Right ventricle myocardium superior (tissue), 1 donor: ENCODE data around the gene TIGD1. TPM values are rescaled to one million over a fixed set of nuclear protein-coding genes. Genes with fewer than 3 reads are reported as not detected.

Experiments
- ATAC-seq: fragments of 200-7000 bp; cut with Tn5 transposase; one replicate; pipeline ENCODE4 v1.9.1; 2020; ENCODE audit warnings: mild to moderate bottlenecking; ENCODE audit not compliant: poor library complexity
- DNase-seq: peaks from one replicate; pipeline ENCODE4 v3.0.0-alpha.2; 2020
- intact Hi-C: fragments of 100-400 bp; cut with DNase I; formaldehyde crosslinking; loops from one replicate; pipeline ENCODE4 v1.11.2; 2022
- total RNA-seq: library from RNA; stranded (reverse); fragmentation: NEBNext Ultra II Directional; extraction: Animal tissue kit (Norgen Biotek cat#: 25700); gene quantifications from one replicate; pipeline ENCODE4 v1.2.1, GENCODE V29; 2021
- donor health status: DM: no; HTN: yes; CAD: no; lungs with severe emphysema.

Gene TIGD1
- total RNA-seq, 1 donor from 2014 or later, result 1.7 TPM

DNA sequence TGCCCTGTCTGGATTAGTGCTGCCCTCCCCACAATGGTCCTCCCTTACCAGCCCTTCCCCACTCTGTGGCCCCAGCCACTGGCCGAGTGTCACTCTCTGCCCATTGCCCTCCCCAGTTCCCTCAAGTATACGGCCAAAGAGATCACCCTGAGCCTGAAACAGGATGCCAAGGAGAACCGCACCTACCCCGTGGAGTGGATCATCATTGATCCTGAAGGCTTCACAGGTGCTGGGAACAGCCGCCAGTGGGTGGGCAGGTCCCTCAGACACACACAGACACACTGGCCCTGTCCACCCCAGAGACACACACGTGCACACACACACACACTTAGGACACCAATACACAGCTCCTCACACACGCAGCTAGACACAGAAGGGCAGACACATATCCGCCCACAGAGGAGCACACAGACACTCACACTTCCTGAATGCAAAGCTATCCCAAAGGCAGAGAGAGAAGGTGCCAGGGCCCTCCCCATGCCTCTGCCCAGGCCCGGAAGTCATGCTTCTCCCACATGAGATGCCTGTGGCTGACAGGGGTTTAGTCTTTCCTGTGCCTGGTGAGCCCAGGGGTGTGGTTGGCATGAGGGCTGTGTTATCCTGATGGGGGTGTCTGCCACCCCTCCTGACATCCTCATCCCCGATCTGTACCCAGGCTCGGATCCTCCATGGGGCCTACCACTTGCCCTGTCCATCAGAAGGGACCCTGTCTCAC is 21.5 kb downstream of the TIGD1 start:
- DNase-seq (peak; percentile 19), ATAC-seq (no peak)
- intact Hi-C loops, result no loop called here

DNA sequence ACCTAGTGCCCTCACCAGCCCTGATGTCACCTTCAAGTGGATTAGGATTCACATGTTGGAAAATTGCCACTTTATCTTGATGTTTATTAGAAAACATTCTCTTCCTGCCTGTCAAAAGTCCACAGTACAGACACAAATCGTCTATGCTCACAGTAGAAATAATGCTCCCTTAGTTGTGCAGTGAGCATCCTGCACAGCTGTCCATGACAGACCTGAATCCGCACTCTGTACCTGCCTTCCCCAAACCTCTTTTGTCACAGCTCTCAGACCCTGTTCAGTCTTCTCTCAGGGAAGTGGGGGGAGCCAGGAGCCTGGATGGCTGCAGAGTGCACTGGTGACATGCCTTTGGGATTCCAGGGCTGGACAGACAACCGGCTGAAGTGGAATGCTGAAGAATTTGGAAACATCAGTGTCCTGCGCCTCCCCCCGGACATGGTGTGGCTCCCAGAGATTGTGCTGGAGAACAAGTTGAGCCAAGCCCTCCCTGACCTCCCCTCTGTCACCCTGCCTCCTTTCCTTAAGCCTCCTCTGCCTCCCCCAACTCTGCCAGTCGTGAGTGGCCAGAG is 22.4 kb downstream of the TIGD1 start:
- DNase-seq (peak; percentile 20), ATAC-seq (no peak)
- intact Hi-C loops, result no loop called here

DNA sequence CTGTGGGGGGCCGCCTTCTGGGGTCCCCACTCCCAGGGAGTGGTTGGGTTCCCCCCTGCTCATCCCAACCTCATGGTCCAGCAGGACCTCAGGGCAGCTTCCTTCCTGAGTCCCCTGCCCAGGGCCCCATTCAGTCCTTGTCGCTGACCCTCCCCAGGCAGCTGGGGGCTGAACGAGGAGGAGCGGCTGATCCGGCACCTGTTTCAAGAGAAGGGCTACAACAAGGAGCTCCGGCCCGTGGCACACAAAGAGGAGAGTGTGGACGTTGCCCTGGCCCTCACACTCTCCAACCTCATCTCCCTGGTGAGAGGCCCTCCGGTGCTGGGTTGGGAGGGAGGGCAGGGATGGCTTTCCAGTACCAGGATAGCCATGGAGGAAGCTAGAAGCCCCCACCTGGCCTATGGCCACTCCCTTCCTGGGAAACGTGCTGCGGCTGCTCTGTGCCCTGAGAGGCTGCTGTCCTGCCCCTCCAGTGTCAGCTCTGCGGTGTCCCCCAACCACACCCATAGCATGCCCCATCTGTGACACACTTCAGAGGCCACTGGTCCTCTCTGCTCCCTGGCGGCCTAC is 23.9 kb downstream of the TIGD1 start:
- intact Hi-C loops, result no loop called here
- peak; percentile 33 for DNase-seq
- no peak for ATAC-seq

DNA sequence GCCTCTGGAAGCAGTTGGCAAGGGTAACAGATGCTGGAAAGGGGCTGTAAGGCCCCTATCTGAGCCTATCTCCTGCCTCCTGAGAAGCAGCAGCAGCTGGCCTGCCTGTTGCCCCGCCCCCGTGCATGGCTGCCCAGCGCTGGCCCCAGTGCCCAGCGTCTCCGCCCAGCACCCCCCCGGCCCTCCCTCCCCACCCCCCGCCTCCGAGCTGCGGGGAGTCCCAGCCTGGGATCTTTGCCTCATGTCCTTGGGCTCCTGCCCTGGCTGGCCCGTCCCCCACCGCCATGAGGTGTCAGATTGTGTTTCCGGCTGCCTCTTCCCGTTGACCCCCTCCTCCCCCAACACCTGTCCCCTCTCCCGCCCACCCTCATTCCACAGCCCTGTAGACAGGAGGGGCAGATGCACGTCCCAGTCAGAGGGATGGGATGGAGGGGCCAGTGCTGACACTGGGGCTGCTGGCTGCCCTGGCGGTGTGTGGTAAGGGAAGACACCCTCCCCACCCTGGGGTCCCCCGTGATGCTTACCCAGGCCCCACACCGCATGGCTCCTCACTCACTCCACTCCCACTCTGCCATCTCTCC is 24.5 kb downstream of the TIGD1 start, which contains the start of gene CHRND:
Gene CHRND, plus strand, starts transcription at position 370 of the 581 bp plus-strand sequence. Its CDS starts 56 bp downstream, at position 426.
- intact Hi-C loops, result no loop called here

DNA sequence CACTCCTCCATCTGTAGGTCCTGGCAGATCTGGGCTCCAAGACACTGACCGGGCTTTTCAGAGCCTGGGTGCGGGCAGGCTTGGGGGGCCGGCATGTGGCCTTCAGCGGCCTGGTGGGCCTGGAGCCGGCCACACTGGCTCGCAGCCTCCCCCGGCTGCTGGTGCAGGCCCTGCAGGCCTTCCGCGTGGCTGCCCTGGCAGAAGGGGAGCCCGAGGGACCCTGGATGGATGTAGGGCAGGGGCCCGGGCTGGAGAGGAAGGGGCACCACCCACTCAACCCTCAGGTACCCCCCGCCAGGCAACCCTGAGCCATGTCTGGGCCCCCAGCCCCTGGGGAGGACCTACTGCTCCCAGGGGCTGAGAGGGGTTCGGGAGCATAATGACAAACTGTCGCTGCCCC is 25.2 kb downstream of the TIGD1 start:
- intact Hi-C loops, result no loop called here
- DNase-seq (peak; percentile 33), ATAC-seq (no peak)

More for the DNA sequence above, 24.5 kb downstream of the TIGD1 start, which contains the start of gene CHRND:
- ATAC-seq (peak; percentile 65), DNase-seq (peak; percentile 57)

DNA sequence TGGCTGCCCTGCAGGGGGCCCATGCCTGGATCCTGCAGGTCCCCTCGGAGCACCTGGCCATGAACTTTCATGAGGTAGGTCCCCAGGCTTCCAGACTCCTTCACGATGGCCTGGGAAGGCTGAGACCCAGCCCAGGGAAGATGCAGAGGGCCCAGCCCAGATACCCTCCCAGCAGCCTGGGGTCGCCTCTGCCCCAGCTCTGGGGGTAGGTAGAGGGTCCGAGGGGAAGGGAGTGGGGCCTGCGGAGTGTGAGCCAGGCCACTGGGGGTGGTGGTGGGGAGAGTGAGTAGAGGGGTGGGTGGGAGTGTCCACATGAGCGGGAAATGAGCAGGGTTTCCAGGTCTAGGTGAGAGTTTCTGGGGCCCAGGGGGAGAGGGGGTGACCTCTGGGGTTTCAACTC is 25.6 kb downstream of the TIGD1 start:
- ATAC-seq (no peak), DNase-seq (no peak)
- intact Hi-C loops, result loop anchor here (5.0 kb wide), 2 partner anchors 72 to 617 kb away; no protein-coding TSS in a partner anchor

DNA sequence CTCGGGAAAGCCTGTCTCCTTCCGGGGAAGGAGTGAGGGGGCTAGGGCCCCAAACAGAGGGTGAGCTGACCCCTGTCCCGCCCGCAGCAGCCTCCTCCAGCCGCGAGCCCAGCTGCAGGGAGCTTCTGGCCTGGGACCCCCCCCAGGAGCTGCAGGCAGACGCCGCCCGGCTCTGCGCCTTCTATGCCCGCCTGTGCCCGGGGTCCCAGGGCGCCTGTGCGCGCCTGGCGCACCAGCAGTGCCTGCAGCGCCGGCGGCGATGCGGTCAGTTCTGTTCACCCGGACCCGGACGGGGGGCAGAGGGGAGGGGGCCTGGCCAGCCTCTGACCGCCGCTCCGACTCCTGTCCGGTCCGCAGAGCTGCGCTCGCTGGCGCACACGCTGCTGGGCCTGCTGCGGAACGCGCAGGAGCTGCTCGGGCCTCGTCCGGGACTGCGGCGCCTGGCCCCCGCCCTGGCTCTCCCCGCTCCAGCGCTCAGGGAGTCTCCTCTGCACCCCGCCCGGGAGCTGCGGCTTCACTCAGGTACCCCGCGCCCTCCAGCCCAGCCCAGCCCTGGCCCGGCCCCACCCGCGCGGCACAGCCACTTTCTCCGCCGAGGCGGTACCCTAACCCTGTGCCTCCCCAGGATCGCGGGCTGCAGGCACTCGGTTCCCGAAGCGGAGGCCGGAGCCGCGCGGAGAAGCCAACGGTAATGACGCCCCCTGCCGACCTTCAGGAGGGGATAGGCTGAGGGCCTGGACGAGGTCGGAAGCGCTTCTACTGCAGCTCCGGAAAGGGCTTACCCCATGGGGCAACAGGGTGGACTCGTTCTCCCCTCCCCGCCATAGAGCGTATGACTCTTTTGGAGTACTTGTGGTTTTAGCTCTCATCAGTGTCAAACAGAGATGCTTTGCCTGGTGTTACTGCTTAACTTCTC is 26.4 kb downstream of the TIGD1 start:
- DNase-seq (peak; percentile 50), ATAC-seq (peak; percentile 58)
- intact Hi-C loops, result loop anchor here (5.0 kb wide), 2 partner anchors 72 to 617 kb away; no protein-coding TSS in a partner anchor

DNA sequence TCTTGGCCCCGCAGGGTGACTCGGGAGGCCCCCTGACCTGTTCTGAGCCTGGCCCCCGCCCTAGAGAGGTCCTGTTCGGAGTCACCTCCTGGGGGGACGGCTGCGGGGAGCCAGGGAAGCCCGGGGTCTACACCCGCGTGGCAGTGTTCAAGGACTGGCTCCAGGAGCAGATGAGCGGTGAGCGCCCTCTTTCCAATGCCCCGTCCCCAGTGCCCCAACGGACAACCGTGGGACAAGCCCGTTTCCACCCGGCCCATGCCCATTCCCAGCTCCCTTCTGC is 27.0 kb downstream of the TIGD1 start:
- intact Hi-C loops, result loop anchor here (5.0 kb wide), 2 partner anchors 71 to 616 kb away; no protein-coding TSS in a partner anchor
- DNase-seq (no peak), ATAC-seq (no peak)

DNA sequence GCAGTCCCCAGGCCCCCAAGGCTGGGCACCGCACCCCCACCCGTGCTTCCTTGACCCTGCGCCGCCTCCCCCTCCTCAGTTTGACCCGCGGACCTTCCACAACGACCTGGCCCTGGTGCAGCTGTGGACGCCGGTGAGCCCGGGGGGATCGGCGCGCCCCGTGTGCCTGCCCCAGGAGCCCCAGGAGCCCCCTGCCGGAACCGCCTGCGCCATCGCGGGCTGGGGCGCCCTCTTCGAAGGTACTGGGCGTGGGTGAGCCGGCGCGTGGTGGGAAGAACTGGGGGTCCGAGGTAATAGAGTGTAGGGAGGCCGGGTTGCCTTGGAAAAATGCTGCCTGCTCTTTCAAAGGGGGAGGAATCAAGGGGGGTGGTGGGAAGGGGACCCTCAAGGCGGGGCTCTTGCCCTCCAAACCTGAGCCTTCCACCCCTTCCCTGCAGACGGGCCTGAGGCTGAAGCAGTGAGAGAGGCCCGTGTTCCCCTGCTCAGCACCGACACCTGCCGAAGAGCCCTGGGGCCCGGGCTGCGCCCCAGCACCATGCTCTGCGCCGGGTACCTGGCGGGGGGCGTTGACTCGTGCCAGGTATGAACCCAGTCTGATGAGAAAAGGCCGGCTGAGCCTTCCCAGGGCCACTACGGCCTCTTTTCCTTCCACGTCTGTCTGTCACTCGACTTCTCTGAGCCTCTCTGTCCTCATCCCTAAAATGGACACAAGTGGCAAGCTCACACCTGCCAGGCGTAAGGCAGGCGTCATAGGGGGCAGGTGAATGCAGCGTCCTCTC is 27.5 kb downstream of the TIGD1 start:
- intact Hi-C loops, result loop anchor here (5.0 kb wide), 2 partner anchors 71 to 616 kb away; no protein-coding TSS in a partner anchor
- ATAC-seq, result no peak
- DNase-seq, result no peak

DNA sequence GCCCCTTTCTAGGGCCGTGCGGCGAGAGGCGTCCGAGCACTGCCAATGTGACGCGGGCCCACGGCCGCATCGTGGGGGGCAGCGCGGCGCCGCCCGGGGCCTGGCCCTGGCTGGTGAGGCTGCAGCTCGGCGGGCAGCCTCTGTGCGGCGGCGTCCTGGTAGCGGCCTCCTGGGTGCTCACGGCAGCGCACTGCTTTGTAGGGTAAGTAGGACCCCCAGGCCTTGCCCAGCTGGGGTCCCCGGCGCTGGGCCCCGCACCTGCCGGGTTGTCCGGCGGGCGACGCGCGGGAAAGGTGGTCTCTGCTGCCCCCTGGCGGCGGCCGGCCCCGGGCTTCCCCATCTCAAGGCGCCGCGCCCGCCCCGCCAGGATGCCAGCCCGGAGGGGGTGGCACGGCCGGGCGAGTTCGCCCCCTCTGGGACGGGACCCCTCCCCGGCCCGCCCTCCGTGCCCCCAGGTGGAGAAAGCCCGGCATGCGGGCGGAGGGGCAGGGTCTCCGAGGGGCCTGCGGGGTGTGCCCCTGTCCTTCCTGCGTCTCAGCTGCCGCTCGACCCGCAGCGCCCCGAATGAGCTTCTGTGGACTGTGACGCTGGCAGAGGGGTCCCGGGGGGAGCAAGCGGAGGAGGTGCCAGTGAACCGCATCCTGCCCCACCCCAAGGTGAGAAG is 28.3 kb downstream of the TIGD1 start:
- intact Hi-C loops, result loop anchor here (5.0 kb wide), 2 partner anchors 70 to 615 kb away; no protein-coding TSS in a partner anchor
- ATAC-seq (peak; percentile 65), DNase-seq (peak; percentile 80)

DNA sequence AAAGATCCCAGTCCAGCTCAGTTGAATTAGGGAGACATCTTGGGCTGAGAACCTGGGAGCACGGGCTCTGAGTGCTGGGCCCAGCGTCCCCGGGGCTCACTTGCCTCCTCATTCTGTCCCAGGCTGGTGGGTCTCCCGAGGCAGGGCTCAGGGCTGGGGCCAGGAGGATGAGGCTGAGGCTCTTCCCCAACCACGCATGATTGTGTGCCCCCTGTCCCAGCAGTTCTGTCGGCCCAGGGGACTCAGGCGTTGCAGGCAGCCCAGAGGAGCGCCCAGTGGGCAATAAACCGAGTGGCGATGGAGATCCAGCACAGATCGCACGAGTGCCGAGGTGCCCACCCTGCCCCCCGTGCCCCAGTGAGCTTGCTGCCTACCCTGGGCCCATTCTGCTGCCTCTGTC is 29.3 kb downstream of the TIGD1 start:
- DNase-seq, result no peak
- ATAC-seq, result no peak
- intact Hi-C loops, result loop anchor here (5.0 kb wide), 2 partner anchors 69 to 614 kb away; no protein-coding TSS in a partner anchor

DNA sequence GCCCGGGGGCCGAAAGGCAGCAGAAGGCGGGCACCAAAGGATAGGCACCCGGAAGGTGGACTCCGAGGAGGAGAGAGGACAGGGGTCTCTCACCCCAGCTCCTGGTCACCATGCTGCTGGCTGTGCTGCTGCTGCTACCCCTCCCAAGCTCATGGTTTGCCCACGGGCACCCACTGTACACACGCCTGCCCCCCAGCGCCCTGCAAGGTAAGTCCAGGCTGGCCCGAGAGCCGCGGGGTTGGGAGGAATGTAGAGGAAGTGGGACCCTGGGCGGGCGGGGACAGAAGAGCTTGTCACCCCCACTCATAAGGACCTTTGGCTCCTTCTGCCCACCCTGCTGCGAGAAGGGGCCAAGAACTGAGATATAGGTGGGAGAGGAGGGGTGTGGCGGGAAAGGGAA is 29.9 kb downstream of the TIGD1 start:
- intact Hi-C loops, result loop anchor here (5.0 kb wide), 2 partner anchors 68 to 613 kb away; no protein-coding TSS in a partner anchor
- ATAC-seq (no peak), DNase-seq (no peak)

DNA sequence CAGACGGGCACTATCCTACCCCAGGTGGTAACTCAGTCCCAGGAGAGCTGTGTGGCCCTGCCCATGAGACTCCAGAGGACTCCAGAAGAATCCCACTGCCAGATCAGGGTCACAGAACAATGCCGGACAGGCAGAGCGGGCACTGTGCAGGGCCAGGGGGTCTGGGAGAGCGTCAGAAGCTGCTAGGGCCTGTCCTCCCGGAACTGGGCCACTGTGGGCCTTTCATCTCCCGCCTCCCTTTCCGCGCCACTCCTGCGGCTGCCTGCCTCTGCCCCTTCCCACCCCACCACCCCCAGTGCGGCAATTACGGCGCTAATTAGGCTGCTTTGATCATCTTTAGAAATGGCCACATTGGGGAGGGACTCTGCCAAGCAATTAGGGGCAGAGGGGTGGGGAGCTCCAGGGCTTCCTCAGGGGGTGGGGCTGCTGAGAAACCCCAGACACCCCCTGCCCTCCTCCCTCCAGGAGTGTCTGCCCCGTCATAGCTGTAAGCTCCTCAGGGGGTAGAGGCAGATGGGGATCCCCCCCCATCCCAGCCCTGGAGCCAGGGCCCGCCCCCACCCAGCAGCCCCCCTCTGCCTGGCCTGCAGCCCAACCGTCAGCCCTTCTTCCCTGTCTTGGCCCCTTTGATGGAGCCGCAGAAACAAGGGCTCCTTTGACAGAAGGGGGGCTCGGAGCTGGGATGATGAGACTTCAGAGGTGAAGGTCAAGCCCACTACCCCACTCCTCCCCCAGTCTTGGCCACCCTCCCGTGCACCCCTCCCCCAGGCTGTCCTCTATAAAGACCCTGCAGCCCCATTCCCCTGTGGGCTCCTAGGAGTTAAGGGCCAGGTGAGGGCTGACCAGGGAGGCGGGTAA is 30.5 kb downstream of the TIGD1 start, which contains the start of gene PRSS56:
Gene PRSS56, plus strand, starts transcription at position 808 of the 858 bp plus-strand sequence. CDS start 211 bp downstream, outside the sequence.
- DNase-seq, result no peak
- intact Hi-C loops, result loop anchor here (5.0 kb wide), 2 partner anchors 68 to 613 kb away; no protein-coding TSS in a partner anchor

DNA sequence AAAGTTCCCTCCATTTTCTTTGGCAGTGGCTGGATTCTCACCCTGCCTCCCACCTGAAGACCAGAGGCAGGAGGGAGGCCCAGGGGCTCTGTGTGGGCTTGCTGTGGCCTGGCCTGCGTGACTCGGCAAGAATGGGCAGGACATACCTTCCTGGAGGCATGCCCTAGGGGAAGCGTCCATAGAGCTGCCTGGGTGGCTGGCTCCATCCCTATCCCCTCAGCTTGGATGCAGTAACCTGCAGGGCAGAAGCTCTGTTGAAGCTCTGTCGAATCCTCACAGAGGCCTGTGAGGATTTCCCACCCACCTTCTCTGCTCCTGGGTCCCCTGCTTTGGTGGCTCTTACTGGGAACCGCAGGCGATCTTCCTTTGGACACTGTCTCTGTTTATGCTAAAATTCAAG is 31.5 kb downstream of the TIGD1 start:
- DNase-seq (no peak), ATAC-seq (no peak)
- intact Hi-C loops, result no loop called here

More for the DNA sequence above, 30.5 kb downstream of the TIGD1 start, which contains the start of gene PRSS56:
- ATAC-seq, result no peak

DNA sequence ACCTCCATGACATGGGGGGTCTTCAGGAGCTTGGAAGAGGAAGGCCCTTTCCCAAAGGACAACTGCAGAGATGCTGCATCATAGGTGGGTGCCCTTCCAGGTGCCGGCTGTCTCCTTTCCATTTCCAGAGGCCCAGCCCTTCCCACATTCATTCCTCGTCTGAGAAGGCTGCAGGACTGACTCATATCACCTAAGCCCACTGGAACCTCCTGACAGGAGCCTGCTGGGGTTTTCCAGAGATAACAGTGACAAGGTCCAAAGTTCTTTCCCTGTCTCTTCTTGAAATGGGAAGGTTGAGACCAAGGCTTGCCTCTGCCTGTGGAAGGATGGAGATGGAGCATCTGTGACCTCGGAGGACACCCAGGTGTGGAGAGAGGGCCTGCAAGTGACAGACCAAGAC is 33.8 kb downstream of the TIGD1 start:
- no peak for DNase-seq
- intact Hi-C loops, result no loop called here
- no peak for ATAC-seq

DNA sequence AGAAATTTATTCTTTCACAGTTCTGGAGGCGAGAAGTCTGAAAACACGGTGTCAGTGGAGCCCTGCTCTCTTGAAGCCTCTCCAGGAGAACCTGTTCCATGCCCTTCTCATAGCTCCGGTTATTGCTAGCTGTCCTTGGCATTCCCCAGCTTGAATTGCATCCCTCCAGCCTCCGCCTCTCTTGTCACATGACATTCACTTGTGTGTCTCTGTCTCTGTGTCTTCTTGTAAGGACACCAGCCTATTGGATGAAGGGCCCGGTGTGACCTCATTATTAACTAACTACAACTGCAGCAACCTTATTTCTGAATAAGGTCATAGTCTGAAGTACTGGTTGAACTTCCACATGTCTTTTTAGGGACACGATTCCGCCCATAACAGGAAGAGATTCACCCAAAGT is 34.7 kb downstream of the TIGD1 start:
- DNase-seq (no peak), ATAC-seq (no peak)
- intact Hi-C loops, result no loop called here
